GM18502 (cell line): ENCODE measurements around the gene ECHDC3.

Experiments used
- ATAC-seq: cut with Tn5 transposase; IDR thresholded peaks from one replicate; pipeline ENCODE4 v1.9.1; 2021; ENCODE audit warnings: mild to moderate bottlenecking; ENCODE audit not compliant: unreplicated experiment, poor library complexity

The ECHDC3 gene

GRCh38 chr10:11772575-11773288, 30.6 kb downstream of the ECHDC3 start:
- ATAC-seq: no peak

- no peak for ATAC-seq
Measured at GRCh38 chr10:11773761-11774441, 31.7 kb downstream of the ECHDC3 start.

- no peak for ATAC-seq
Measured at GRCh38 chr10:11775412-11775811, 33.2 kb downstream of the ECHDC3 start.

- ATAC-seq: no peak
Measured at GRCh38 chr10:11776080-11776479, 33.9 kb downstream of the ECHDC3 start.

GRCh38 chr10:11781114-11781513, 38.9 kb downstream of the ECHDC3 start:
- no peak for ATAC-seq

GRCh38 chr10:11782793-11783557, 40.8 kb downstream of the ECHDC3 start:
- ATAC-seq: peak; percentile 64

- ATAC-seq: no peak
Measured at GRCh38 chr10:11783558-11783865, 41.3 kb downstream of the ECHDC3 start.

GRCh38 chr10:11787374-11787773, 45.2 kb downstream of the ECHDC3 start:
- ATAC-seq: no peak

- ATAC-seq: no peak
Measured at GRCh38 chr10:11787846-11788245, 45.7 kb downstream of the ECHDC3 start.

- ATAC-seq: no peak
Measured at GRCh38 chr10:11789306-11789705, 47.1 kb downstream of the ECHDC3 start.

- no peak for ATAC-seq
Measured at GRCh38 chr10:11789956-11790355, 47.8 kb downstream of the ECHDC3 start.

- no peak for ATAC-seq
Measured at GRCh38 chr10:11793762-11794479, 51.7 kb downstream of the ECHDC3 start.

- ATAC-seq: no peak
Measured at GRCh38 chr10:11794566-11794965, 52.4 kb downstream of the ECHDC3 start.

- ATAC-seq: no peak
Measured at GRCh38 chr10:11795101-11795920, 53.1 kb downstream of the ECHDC3 start.

- ATAC-seq: no peak
Measured at GRCh38 chr10:11796474-11796873, 54.3 kb downstream of the ECHDC3 start.

- no peak for ATAC-seq
Measured at GRCh38 chr10:11797281-11797680, 55.1 kb downstream of the ECHDC3 start.

GRCh38 chr10:11797847-11798633, 55.9 kb downstream of the ECHDC3 start:
- ATAC-seq: no peak

- no peak for ATAC-seq
Measured at GRCh38 chr10:11798845-11799735, 56.9 kb downstream of the ECHDC3 start.
